Upper lobe of left lung (tissue), 4 donors: ENCODE measurements around the gene PLXNA4.

Experiments used
- EP300 ChIP-seq, 4 donors: sonication (generic); formaldehyde crosslinking; IDR thresholded peaks; one replicate each; pipeline ENCODE4 v1.5.1; 2017; ENCODE audit warnings: antibody characterized with exemption in 4 of 4, control low read depth in 2 of 4
- POLR2A ChIP-seq, 4 donors: fragments of 450-650 bp; IDR thresholded peaks; one replicate each; pipeline ENCODE4 v1.5.1; 2016 to 2017; ENCODE audit warnings: antibody characterized with exemption in 4 of 4, mild to moderate bottlenecking in 2 of 4
- POLR2AphosphoS5 ChIP-seq, 2 donors: sonication (generic); formaldehyde crosslinking; IDR thresholded peaks; one replicate each; pipeline ENCODE4 v1.5.1; 2017; ENCODE audit warnings: antibody characterized with exemption in 2 of 2
- TF ChIP-seq, protein P1 (sequence below), 6 experiments: fragments of 450-650 bp in 4 of 6; fragments of 200-600 bp in 2 of 6; sonication (generic) in 2 of 6; IDR thresholded peaks; one replicate each; pipeline ENCODE4 v1.5.1; 2016 to 2019; ENCODE audit warnings: antibody characterized with exemption in 6 of 6

DNA sequence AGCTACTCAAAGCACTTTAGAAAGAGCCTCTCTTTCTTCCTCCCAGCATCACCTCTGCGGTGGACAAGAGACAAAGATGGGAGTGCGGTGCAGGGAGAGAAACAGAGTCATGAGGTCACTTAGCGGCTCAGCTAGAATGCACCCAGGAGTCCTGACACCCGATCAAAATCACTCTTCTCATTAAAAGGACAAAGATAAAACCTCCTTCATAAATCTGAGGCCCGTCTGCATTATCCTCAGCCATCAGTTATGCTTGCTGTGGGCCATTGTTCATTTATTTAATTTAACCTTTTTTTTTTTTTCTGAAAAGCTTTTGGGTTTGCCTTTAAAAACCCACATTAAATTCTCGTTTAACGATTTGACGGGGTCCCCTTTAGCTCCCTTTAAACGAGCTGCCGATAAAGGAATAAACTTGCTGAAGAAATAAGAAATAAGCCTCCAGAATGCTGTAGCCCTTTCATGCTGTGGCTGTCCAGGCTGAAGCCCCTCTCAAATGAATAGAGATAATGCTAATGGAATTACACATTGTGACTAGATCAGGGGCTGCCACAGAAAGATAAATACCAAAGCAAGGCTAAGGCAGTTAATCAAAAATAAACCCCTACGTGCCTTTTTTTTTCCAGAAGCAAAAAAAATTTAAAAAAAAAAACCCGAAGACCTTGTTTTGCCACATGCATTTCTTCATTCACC, 16.1 kb upstream of the PLXNA4 start:
- TF ChIP-seq, protein P1, sequence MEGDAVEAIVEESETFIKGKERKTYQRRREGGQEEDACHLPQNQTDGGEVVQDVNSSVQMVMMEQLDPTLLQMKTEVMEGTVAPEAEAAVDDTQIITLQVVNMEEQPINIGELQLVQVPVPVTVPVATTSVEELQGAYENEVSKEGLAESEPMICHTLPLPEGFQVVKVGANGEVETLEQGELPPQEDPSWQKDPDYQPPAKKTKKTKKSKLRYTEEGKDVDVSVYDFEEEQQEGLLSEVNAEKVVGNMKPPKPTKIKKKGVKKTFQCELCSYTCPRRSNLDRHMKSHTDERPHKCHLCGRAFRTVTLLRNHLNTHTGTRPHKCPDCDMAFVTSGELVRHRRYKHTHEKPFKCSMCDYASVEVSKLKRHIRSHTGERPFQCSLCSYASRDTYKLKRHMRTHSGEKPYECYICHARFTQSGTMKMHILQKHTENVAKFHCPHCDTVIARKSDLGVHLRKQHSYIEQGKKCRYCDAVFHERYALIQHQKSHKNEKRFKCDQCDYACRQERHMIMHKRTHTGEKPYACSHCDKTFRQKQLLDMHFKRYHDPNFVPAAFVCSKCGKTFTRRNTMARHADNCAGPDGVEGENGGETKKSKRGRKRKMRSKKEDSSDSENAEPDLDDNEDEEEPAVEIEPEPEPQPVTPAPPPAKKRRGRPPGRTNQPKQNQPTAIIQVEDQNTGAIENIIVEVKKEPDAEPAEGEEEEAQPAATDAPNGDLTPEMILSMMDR (IDR thresholded peaks at IDR 0.05) = no peak
- TF ChIP-seq POLR2AphosphoS5 (IDR thresholded peaks at IDR 0.05) = no peak
- TF ChIP-seq EP300 (IDR thresholded peaks at IDR 0.05) = no peak
- TF ChIP-seq POLR2A (IDR thresholded peaks at IDR 0.05) = no peak
